CD14-positive monocyte (primary cell): ENCODE measurements around the gene ZNF407. TPM values are rescaled to one million over a fixed set of nuclear protein-coding genes. Genes with fewer than 3 reads are reported as not detected.

Source experiments
- DNase-seq, 3 donors: peaks; one replicate each; pipeline ENCODE4 v3.0.0-alpha.2; 2011 to 2022
- H2AFZ ChIP-seq: 2 replicates; pipeline ENCODE4 v1.6.0; 2012; ENCODE audit warnings: mild to moderate bottlenecking, low read depth, low read length, inconsistent platforms; ENCODE audit not compliant: insufficient read depth, poor library complexity, severe bottlenecking
- H3K27ac ChIP-seq, 2 donors: 1 replicate in 1 of 2; 2 replicates in 1 of 2; pipeline ENCODE4 v1.5.1; 2012 to 2013; ENCODE audit warnings: low read length in 2 of 2, control low read depth in 1 of 2, inconsistent platforms in 1 of 2, low read depth in 1 of 2, mild to moderate bottlenecking in 1 of 2
- H3K27me3 ChIP-seq, 2 donors: one replicate each; pipeline versions ENCODE4 v1.6.0 to v1.6.1; 2011 to 2013; ENCODE audit warnings: low read length in 2 of 2; ENCODE audit not compliant: control insufficient read depth in 2 of 2, insufficient read depth in 2 of 2
- H3K36me3 ChIP-seq, 2 donors: replicated peaks in 1 of 2; 1 replicate in 1 of 2; 2 replicates in 1 of 2; pipeline versions ENCODE4 v1.5.1 to v1.6.1; 2012 to 2013; ENCODE audit warnings: low read length in 2 of 2, control low read depth in 1 of 2, inconsistent platforms in 1 of 2, mild to moderate bottlenecking in 1 of 2; ENCODE audit not compliant: insufficient read depth in 2 of 2, control insufficient read depth in 1 of 2
- H3K4me1 ChIP-seq, 2 donors: 1 replicate in 1 of 2; 2 replicates in 1 of 2; pipeline versions ENCODE4 v1.5.1 to v1.6.1; 2012 to 2013; ENCODE audit warnings: low read length in 2 of 2, control low read depth in 1 of 2, inconsistent platforms in 1 of 2, mild to moderate bottlenecking in 1 of 2, moderate library complexity in 1 of 2; ENCODE audit not compliant: insufficient read depth in 2 of 2, control insufficient read depth in 1 of 2
- H3K4me2 ChIP-seq: replicated peaks from 2 replicates; pipeline ENCODE3; 2012; ENCODE audit warnings: low read length, moderate library complexity, mild to moderate bottlenecking; ENCODE audit not compliant: poor library complexity, severe bottlenecking; ENCODE audit errors: extremely low read depth
- H3K4me3 ChIP-seq, 3 experiments: fragments of 200-600 bp in 1 of 3; sonication (generic) in 1 of 3; replicated peaks in 1 of 3; 1 replicate in 2 of 3; 2 replicates in 1 of 3; pipeline ENCODE4 v1.5.1; 2011 to 2013; ENCODE audit warnings: low read length in 3 of 3, mild to moderate bottlenecking in 3 of 3, control low read depth in 2 of 3, low read depth in 2 of 3, inconsistent platforms in 1 of 3, moderate library complexity in 1 of 3
- H3K79me2 ChIP-seq: 2 replicates; pipeline ENCODE4 v1.6.0; 2012; ENCODE audit warnings: mild to moderate bottlenecking, control low read depth, inconsistent platforms, low read length, moderate library complexity; ENCODE audit not compliant: insufficient read depth
- H3K9ac ChIP-seq: 2 replicates; pipeline ENCODE4 v1.6.0; 2017; ENCODE audit warnings: low read length, mild to moderate bottlenecking; ENCODE audit not compliant: insufficient read depth, poor library complexity, severe bottlenecking
- H3K9me3 ChIP-seq, 2 donors: replicated peaks in 1 of 2; 1 replicate in 1 of 2; 2 replicates in 1 of 2; pipeline versions ENCODE4 v1.5.1 to v1.6.1; 2012 to 2013; ENCODE audit warnings: low read length in 2 of 2, control low read depth in 1 of 2; ENCODE audit not compliant: control insufficient read depth in 1 of 2, insufficient read depth in 1 of 2
- H4K20me1 ChIP-seq: 2 replicates; pipeline ENCODE4 v1.6.0; 2012; ENCODE audit warnings: mild to moderate bottlenecking, low read length, control low read depth, moderate library complexity; ENCODE audit not compliant: insufficient read depth
- H3K27ac Mint-ChIP-seq, 7 donors: one replicate each; pipeline ENCODE4 v1.8.0; 2020; ENCODE audit warnings: mild to moderate bottlenecking in 7 of 7, mixed read lengths in 7 of 7, moderate library complexity in 6 of 7, inconsistent platforms in 2 of 7
- H3K27me3 Mint-ChIP-seq, 3 donors: one replicate each; pipeline ENCODE4 v1.8.0; 2021 to 2022; ENCODE audit warnings: low read depth in 3 of 3, mild to moderate bottlenecking in 3 of 3, mixed read lengths in 3 of 3, moderate library complexity in 3 of 3, inconsistent platforms in 1 of 3
- H3K36me3 Mint-ChIP-seq, 2 donors: one replicate each; pipeline ENCODE4 v1.8.0; 2020; ENCODE audit warnings: mixed read lengths in 2 of 2, inconsistent platforms in 1 of 2, mild to moderate bottlenecking in 1 of 2
- H3K4me1 Mint-ChIP-seq: one replicate; pipeline ENCODE4 v1.8.0; 2020; ENCODE audit warnings: mild to moderate bottlenecking, mixed read lengths
- H3K4me3 Mint-ChIP-seq, 2 donors: one replicate each; pipeline ENCODE4 v1.8.0; 2020; ENCODE audit warnings: mild to moderate bottlenecking in 2 of 2, mixed read lengths in 2 of 2, moderate library complexity in 1 of 2
- H3K9me3 Mint-ChIP-seq, 7 donors: one replicate each; pipeline ENCODE4 v1.8.0; 2020 to 2022; ENCODE audit warnings: mixed read lengths in 7 of 7, mild to moderate bottlenecking in 6 of 7, moderate library complexity in 6 of 7, inconsistent platforms in 2 of 7
- CTCF ChIP-seq: fragments of 200-600 bp; IDR thresholded peaks from one replicate; pipeline ENCODE4 v1.8.0; 2022; ENCODE audit warnings: antibody characterized with exemption, mild to moderate bottlenecking
- WGBS: methylation state at CpG from one replicate; pipeline ENCODE4 v1.1.5; 2013; ENCODE audit warnings: missing lambda C conversion rate; ENCODE audit not compliant: insufficient coverage; 5-methylcytosine and 5-hydroxymethylcytosine counted together
- intact Hi-C, 2 donors: fragments of 100-400 bp; cut with micrococcal nuclease; formaldehyde crosslinking; loops; one replicate each; pipeline versions ENCODE4 v1.15.0 to v1.15.1; 2023
- polyA plus RNA-seq, 3 donors: library from polyadenylated mRNA; depleted of rRNA in 1 of 3; unstranded in 2 of 3; stranded (reverse) in 1 of 3; fragments of 300-500 nt in 2 of 3; fragments of >200 nt in 1 of 3; fragmentation: Illumina TruSeq in 2 of 3; gene quantifications; 1 replicate in 2 of 3; 2 replicates in 1 of 3; pipeline ENCODE4 v1.2.3, GENCODE V29; 2012 to 2021

ZNF407 gene
- polyA plus RNA-seq, 3 donors: 1.3 to 3.6 (median 1.6) TPM

- Histone ChIP-seq H3K27me3 (no peaks in the 10 kb centered on the region), H2AFZ (no peak overlapping the region), H3K4me1 (no peaks in the 10 kb centered on the region), H4K20me1 (no peaks in the 10 kb centered on the region), H3K79me2 (no peaks in the 10 kb centered on the region), H3K4me3 (no peak overlapping the region), H3K9ac (no peak overlapping the region), H3K9me3 (peaks cover 0 to 3% of the 10 kb centered on the region in 2 donors), H3K36me3 (no peaks in the 10 kb centered on the region), H3K4me2 (no peak overlapping the region), H3K27ac (no peak overlapping the region)
- DNase-seq: no peak
- TF ChIP-seq CTCF: no peak
- H3K27ac Mint-ChIP-seq: no peak overlapping the region
- H3K9me3 Mint-ChIP-seq: peaks cover 2 to 8% (median 4%) of the 10 kb centered on the region in 7 donors
- no peaks in the 10 kb centered on the region for H3K27me3 Mint-ChIP-seq
- H3K4me3 Mint-ChIP-seq: no peak overlapping the region
- no peaks in the 10 kb centered on the region for H3K36me3 Mint-ChIP-seq
- 95% methylated on average over 8 of the region's 13 CpGs for WGBS
- H3K4me1 Mint-ChIP-seq: no peaks in the 10 kb centered on the region
- intact Hi-C loops: no loop called here
Observed at GRCh38 chr18:75106746-75107145, 509.1 kb downstream of the ZNF407 start.

- Mint-ChIP-seq H3K9me3 (peaks cover 0 to 3% (median under 1%) of the 10 kb centered on the region in 7 donors), H3K27me3 (no peaks in the 10 kb centered on the region), H3K4me3 (no peak overlapping the region), H3K27ac (no peak overlapping the region), H3K36me3 (no peaks in the 10 kb centered on the region), H3K4me1 (no peaks in the 10 kb centered on the region)
- DNase-seq: no peak
- Histone ChIP-seq H3K27ac (no peak overlapping the region), H3K4me3 (no peak overlapping the region), H3K9ac (no peak overlapping the region), H3K4me2 (no peak overlapping the region), H2AFZ (no peak overlapping the region), H3K27me3 (no peaks in the 10 kb centered on the region), H3K4me1 (no peaks in the 10 kb centered on the region), H3K79me2 (no peaks in the 10 kb centered on the region), H3K36me3 (no peaks in the 10 kb centered on the region), H3K9me3 (no peaks in the 10 kb centered on the region), H4K20me1 (no peaks in the 10 kb centered on the region)
- no peak for TF ChIP-seq CTCF
- WGBS: 88% methylated on average over 17 of the region's 19 CpGs
- intact Hi-C loops: no loop called here
Observed at GRCh38 chr18:75107196-75107930, 509.7 kb downstream of the ZNF407 start.
